Spleen (tissue), 7 donors: ENCODE data around the gene CNDP2.

ENCODE experiments used
- POLR2A ChIP-seq, 3 donors: fragments of 450-650 bp; IDR thresholded peaks; one replicate each; pipeline ENCODE4 v1.5.1; 2017; ENCODE audit warnings: antibody characterized with exemption in 3 of 3, mild to moderate bottlenecking in 1 of 3
- POLR2AphosphoS5 ChIP-seq, 3 donors: sonication (generic); formaldehyde crosslinking; IDR thresholded peaks; one replicate each; pipeline ENCODE4 v1.5.1; 2017; ENCODE audit warnings: antibody characterized with exemption in 3 of 3
- TF ChIP-seq, protein P1 (sequence below), 11 experiments: fragments of 200-600 bp in 7 of 11; fragments of 450-650 bp in 4 of 11; sonication (generic) in 4 of 11; IDR thresholded peaks in 8 of 11; conservative IDR thresholded peaks in 3 of 11; 1 replicate in 7 of 11; 2 replicates in 4 of 11; pipeline versions ENCODE4 v1.4.0 to v1.8.0; 2016 to 2021; ENCODE audit warnings: antibody characterized with exemption in 11 of 11, inconsistent platforms in 4 of 11, mild to moderate bottlenecking in 1 of 11
- donor health status: DM: no; HTN: no; CAD: no; lungs with moderate emphysema.
- donor health status: DM: no; HTN: no; CAD: no.
- donor health status: DM: no; HTN: no; CAD: no.

DNA sequence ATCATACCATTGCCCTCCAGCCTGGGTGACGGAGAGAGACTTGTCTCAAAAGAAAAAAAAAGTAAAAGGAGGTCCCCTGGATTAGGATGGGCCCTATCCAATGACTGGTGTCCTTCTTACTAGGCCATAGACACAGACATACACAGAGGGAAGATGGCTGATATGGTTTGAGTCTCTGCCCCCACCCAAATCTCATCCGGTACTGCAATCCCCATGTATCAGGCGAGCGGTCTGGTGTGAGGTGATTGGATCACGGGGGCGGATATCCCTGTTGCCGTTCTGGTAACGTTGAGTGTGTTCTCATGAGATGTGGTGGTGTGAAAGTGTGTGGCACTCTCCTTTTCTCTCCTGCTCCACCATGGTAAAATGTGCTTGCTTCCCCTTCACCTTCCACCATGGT, 7.8 kb upstream of the CNDP2 start:
- TF ChIP-seq, protein P1, sequence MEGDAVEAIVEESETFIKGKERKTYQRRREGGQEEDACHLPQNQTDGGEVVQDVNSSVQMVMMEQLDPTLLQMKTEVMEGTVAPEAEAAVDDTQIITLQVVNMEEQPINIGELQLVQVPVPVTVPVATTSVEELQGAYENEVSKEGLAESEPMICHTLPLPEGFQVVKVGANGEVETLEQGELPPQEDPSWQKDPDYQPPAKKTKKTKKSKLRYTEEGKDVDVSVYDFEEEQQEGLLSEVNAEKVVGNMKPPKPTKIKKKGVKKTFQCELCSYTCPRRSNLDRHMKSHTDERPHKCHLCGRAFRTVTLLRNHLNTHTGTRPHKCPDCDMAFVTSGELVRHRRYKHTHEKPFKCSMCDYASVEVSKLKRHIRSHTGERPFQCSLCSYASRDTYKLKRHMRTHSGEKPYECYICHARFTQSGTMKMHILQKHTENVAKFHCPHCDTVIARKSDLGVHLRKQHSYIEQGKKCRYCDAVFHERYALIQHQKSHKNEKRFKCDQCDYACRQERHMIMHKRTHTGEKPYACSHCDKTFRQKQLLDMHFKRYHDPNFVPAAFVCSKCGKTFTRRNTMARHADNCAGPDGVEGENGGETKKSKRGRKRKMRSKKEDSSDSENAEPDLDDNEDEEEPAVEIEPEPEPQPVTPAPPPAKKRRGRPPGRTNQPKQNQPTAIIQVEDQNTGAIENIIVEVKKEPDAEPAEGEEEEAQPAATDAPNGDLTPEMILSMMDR (IDR thresholded peaks at IDR 0.05 in 8 of 11, conservative IDR thresholded peaks at IDR 0.05 in 3 of 11): no peak
- no peak for TF ChIP-seq POLR2A (IDR thresholded peaks at IDR 0.05)
- TF ChIP-seq POLR2AphosphoS5 (IDR thresholded peaks at IDR 0.05): no peak
